OCI-LY1 (cell line): Measurements from ENCODE around the gene CTNNA2.

Source experiments
- CTCF ChIP-seq: fragments of 200-600 bp; sonication (generic), shearing (Covaris generic); IDR thresholded peaks from 2 replicates; pipeline ENCODE4 v1.5.1; 2017; ENCODE audit warnings: mild to moderate bottlenecking, antibody characterized with exemption, low read length, moderate library complexity, mixed read lengths
- EZH2 ChIP-seq: fragments of 200-600 bp; sonication (generic), shearing (Covaris generic); IDR thresholded peaks from 2 replicates; pipeline ENCODE4 v1.8.0; 2017; ENCODE audit warnings: borderline replicate concordance, mixed run types, mild to moderate bottlenecking, antibody characterized with exemption, low read length, moderate library complexity, mixed read lengths

- TF ChIP-seq CTCF (no peak), EZH2 (no peak)
These were observed 489.8 kb downstream of the CTNNA2 start for GRCh38 chr2:80002568-80003157.
